HepG2 (cell line): ENCODE results near the gene SLC38A3.

Source experiments
- ELK4 ChIP-seq: sonication (generic); formaldehyde crosslinking; IDR thresholded peaks from 2 replicates; pipeline ENCODE4 v1.9.0; 2021; ENCODE audit warnings: missing genetic modification reagents, borderline replicate concordance
- MLX ChIP-seq: IDR thresholded peaks from 2 replicates; pipeline ENCODE4 v1.6.1; 2016
- REST ChIP-seq, 2 experiments: IDR thresholded peaks; 2 replicates each; pipeline ENCODE4 v1.6.1; 2011 to 2012; ENCODE audit warnings: low read length in 2 of 2, borderline replicate concordance in 1 of 2, low read depth in 1 of 2, mild to moderate bottlenecking in 1 of 2, moderate library complexity in 1 of 2

- TF ChIP-seq MLX (CRISPR knock-in tag) (no peak), REST (IDR thresholded peaks at IDR 0.05; ENCODE audit: borderline replicate concordance in 1 of 2, low read depth in 1 of 2, low read length in 2 of 2) (no peak), ELK4 (CRISPR knock-in tag) (no peak)
Observed at GRCh38 chr3:50219285-50219684, 14.2 kb downstream of the SLC38A3 start.
